ENCODE data around the gene AFF1.

The AFF1 gene

GRCh38 chr4:87030755-87031441, 96.1 kb downstream of the AFF1 start:
- no peak for TF ChIP-seq CTCF (IDR thresholded peaks at IDR 0.05; ENCODE audit: insufficient read depth, low read length, missing control alignments)
- POLR2A ChIA-PET, result interaction anchor here (1.0 kb wide), 1 partner anchor 25 kb away, joined by 3 read pairs; no protein-coding TSS in a partner anchor
- CTCF ChIA-PET, result interaction anchor here (1.1 kb wide), 1 partner anchor 8 kb away, joined by 3 read pairs; no protein-coding TSS in a partner anchor
- H3K4me3 ChIP-seq (ENCODE audit: low read depth, low read length), result no peak overlapping the region
- no peak for DNase-seq (ENCODE audit: low read depth, low spot score)

GRCh38 chr4:87031920-87032319, 97.1 kb downstream of the AFF1 start:
- no peak for TF ChIP-seq CTCF (IDR thresholded peaks at IDR 0.05; ENCODE audit: insufficient read depth, low read length, missing control alignments)
- no peak overlapping the region for H3K4me3 ChIP-seq (ENCODE audit: low read depth, low read length)
- CTCF ChIA-PET, result interaction anchor here (1.1 kb wide), 1 partner anchor 109 kb away, joined by 4 read pairs; no protein-coding TSS in a partner anchor
- DNase-seq (ENCODE audit: low read depth, low spot score), result no peak
- POLR2A ChIA-PET, result no interaction called here

GRCh38 chr4:87032884-87033533, 98.2 kb downstream of the AFF1 start:
- DNase-seq (ENCODE audit: low read depth, low spot score), result no peak
- POLR2A ChIA-PET, result no interaction called here
- CTCF ChIA-PET, result interaction anchor here (1.1 kb wide), 1 partner anchor 110 kb away, joined by 4 read pairs; no protein-coding TSS in a partner anchor
- no peak for TF ChIP-seq CTCF (IDR thresholded peaks at IDR 0.05; ENCODE audit: insufficient read depth, low read length, missing control alignments)
- H3K4me3 ChIP-seq (ENCODE audit: low read depth, low read length), result no peak overlapping the region

GRCh38 chr4:87033902-87034301, 99.1 kb downstream of the AFF1 start:
- TF ChIP-seq CTCF (IDR thresholded peaks at IDR 0.05; ENCODE audit: insufficient read depth, low read length, missing control alignments), result no peak
- no peak for DNase-seq (ENCODE audit: low read depth, low spot score)
- no peak overlapping the region for H3K4me3 ChIP-seq (ENCODE audit: low read depth, low read length)
- CTCF ChIA-PET, result no interaction called here
- POLR2A ChIA-PET, result no interaction called here

- no peak overlapping the region for H3K4me3 ChIP-seq (ENCODE audit: low read depth, low read length)
- no peak for TF ChIP-seq CTCF (IDR thresholded peaks at IDR 0.05; ENCODE audit: insufficient read depth, low read length, missing control alignments)
- ChIA-PET POLR2A (no interaction called here), CTCF (interaction anchor here (0.8 kb wide), 1 partner anchor 10 kb away, joined by 3 read pairs; no protein-coding TSS in a partner anchor)
- DNase-seq (ENCODE audit: low read depth, low spot score), result no peak
Observed at GRCh38 chr4:87034527-87034926, 99.7 kb downstream of the AFF1 start.

GRCh38 chr4:87035881-87036509, 101.2 kb downstream of the AFF1 start:
- CTCF ChIA-PET, result interaction anchor here (0.6 kb wide), 1 partner anchor 31 kb away, joined by 3 read pairs; no protein-coding TSS in a partner anchor
- POLR2A ChIA-PET, result no interaction called here
- no peak for DNase-seq (ENCODE audit: low read depth, low spot score)
- no peak overlapping the region for H3K4me3 ChIP-seq (ENCODE audit: low read depth, low read length)
- TF ChIP-seq CTCF (IDR thresholded peaks at IDR 0.05; ENCODE audit: insufficient read depth, low read length, missing control alignments), result no peak
